GM19463 (cell line): Measurements from ENCODE around the gene MFAP3L.
"Not testable (repeated sequence)": the region's sequence is repeated elsewhere in the genome, so short reads cannot be mapped to it uniquely, and the experiment has no call there.

Source experiments
- ATAC-seq: cut with Tn5 transposase; IDR thresholded peaks from one replicate; pipeline ENCODE4 v1.9.1; 2021; ENCODE audit warnings: mild to moderate bottlenecking, moderate library complexity; ENCODE audit not compliant: unreplicated experiment

MFAP3L gene

GRCh38 chr4:170026253-170027021 lies at the start of gene MFAP3L:
Gene MFAP3L (minus strand): TSS chr4:170026395. CDS start chr4:170005877, 20,518 bp downstream.
- peak; percentile 79 for ATAC-seq

GRCh38 chr4:170071196-170071595 lies 45.0 kb upstream of the MFAP3L start:
- ATAC-seq = no peak

- ATAC-seq = no peak
Observed at GRCh38 chr4:170068438-170069128, 42.4 kb upstream of the MFAP3L start.

GRCh38 chr4:170059421-170059820 lies 33.2 kb upstream of the MFAP3L start:
- ATAC-seq = no peak

GRCh38 chr4:170058826-170059225 lies 32.6 kb upstream of the MFAP3L start:
- no peak for ATAC-seq

- ATAC-seq = no peak
Observed at GRCh38 chr4:170057866-170058265, 31.7 kb upstream of the MFAP3L start.

- no peak for ATAC-seq
Observed at GRCh38 chr4:170052919-170053318, 26.7 kb upstream of the MFAP3L start.

GRCh38 chr4:170051402-170051801 lies 25.2 kb upstream of the MFAP3L start:
- no peak for ATAC-seq

- no peak for ATAC-seq
Observed at GRCh38 chr4:170049766-170050165, 23.6 kb upstream of the MFAP3L start.

- no peak for ATAC-seq
Observed at GRCh38 chr4:170047771-170048354, 21.7 kb upstream of the MFAP3L start.

GRCh38 chr4:170046156-170046555 lies 20.0 kb upstream of the MFAP3L start:
- ATAC-seq = not testable (repeated sequence)

- no peak for ATAC-seq
Observed at GRCh38 chr4:170040031-170040680, 14.0 kb upstream of the MFAP3L start.

- ATAC-seq = no peak
Observed at GRCh38 chr4:170038769-170039168, 12.6 kb upstream of the MFAP3L start.

GRCh38 chr4:170038232-170038631 lies 12.0 kb upstream of the MFAP3L start:
- no peak for ATAC-seq

- ATAC-seq = no peak
Observed at GRCh38 chr4:170037481-170037880, 11.3 kb upstream of the MFAP3L start.

GRCh38 chr4:170035845-170036244 lies 9.7 kb upstream of the MFAP3L start:
- ATAC-seq = no peak

GRCh38 chr4:170035231-170035630 lies 9.0 kb upstream of the MFAP3L start:
- ATAC-seq = no peak

GRCh38 chr4:170033999-170034398 lies 7.8 kb upstream of the MFAP3L start:
- ATAC-seq = no peak

GRCh38 chr4:170030121-170030520 lies 3.9 kb upstream of the MFAP3L start:
- ATAC-seq = no peak

- peak; percentile 59 for ATAC-seq
Observed at GRCh38 chr4:170027181-170027829, 1.1 kb upstream of the MFAP3L start.
